Pancreas (tissue), 10 donors: ENCODE results near the gene KDM2A. TPM values are rescaled to one million over a fixed set of nuclear protein-coding genes. Genes with fewer than 3 reads are reported as not detected.

Experiments used
- ATAC-seq, 4 donors: fragments of 200-7000 bp; cut with Tn5 transposase; one replicate each; pipeline versions ENCODE4 v1.8.0 to v1.9.1; 2020; ENCODE audit warnings: mild to moderate bottlenecking in 4 of 4, moderate library complexity in 4 of 4
- DNase-seq, 6 donors: peaks; one replicate each; pipeline ENCODE4 v3.0.0-alpha.2; 2020
- FAIRE-seq: peaks from 2 replicates; lab custom pipeline; 2012; peaks lifted over from hg19 to GRCh38; lab: Jason Lieb, UNC
- H3K27ac ChIP-seq, 4 donors: fragments of 200-600 bp; sonication (generic); 1 replicate in 3 of 4; 2 replicates in 1 of 4; pipeline versions ENCODE4 v1.5.0 to v1.8.0; 2020
- H3K27me3 ChIP-seq, 4 donors: fragments of 200-600 bp; one replicate each; pipeline ENCODE4 v1.8.0; 2021
- H3K36me3 ChIP-seq, 3 donors: fragments of 200-600 bp; sonication (generic) in 1 of 3; one replicate each; pipeline versions ENCODE4 v1.5.0 to v1.8.0; 2020 to 2021
- H3K4me1 ChIP-seq, 3 donors: fragments of 200-600 bp; one replicate each; pipeline ENCODE4 v1.8.0; 2021
- H3K4me3 ChIP-seq, 4 donors: fragments of 200-600 bp; sonication (generic) in 2 of 4; one replicate each; pipeline versions ENCODE4 v1.5.0 to v1.8.0; 2020 to 2021
- H3K9me3 ChIP-seq, 4 donors: fragments of 200-600 bp; one replicate each; pipeline ENCODE4 v1.8.0; 2021
- WGBS, 2 donors: extraction: QIAGEN DNeasy Blood & Tissue Kit; methylation state at CpG; one replicate each; pipeline ENCODE4 v1.1.7; 2013; 5-methylcytosine and 5-hydroxymethylcytosine counted together
- intact Hi-C, 3 donors: fragments of 100-400 bp; cut with DNase I; formaldehyde crosslinking; loops; one replicate each; pipeline versions ENCODE4 v1.11.1 to v1.14.2; 2022
- polyA plus RNA-seq, 2 donors: library from polyadenylated mRNA; stranded (reverse); fragments of 200-250 nt; gene quantifications; one replicate each; pipeline ENCODE4 v1.2.3, GENCODE V29; 2013
- total RNA-seq, 6 donors: library from RNA; stranded (reverse); fragmentation: NEBNext Ultra II Directional in 4 of 6; extraction: Animal tissue kit (Norgen Biotek cat#: 25700) in 4 of 6; gene quantifications; one replicate each; pipeline versions ENCODE4 v1.2.1 to v1.2.4, GENCODE V29; 2021 to 2023
- TF ChIP-seq, protein P1 (sequence below), 4 donors: fragments of 200-600 bp; sonication (generic) in 3 of 4; IDR thresholded peaks; one replicate each; pipeline versions ENCODE4 v1.5.0 to v1.8.0; 2021; ENCODE audit warnings: antibody characterized with exemption in 4 of 4
- donor health status: healthy with polysubstance abuse.
- donor health status: DM: no; HTN: no; CAD: no; lungs with moderate emphysema.
- donor health status: DM: no; HTN: no; CAD: no.
- donor health status: control.
- donor health status: control.
- donor health status: Bipolar disorder and iron deficiency.
- donor health status: DM: yes; HTN: yes; CAD: no.
- donor health status: DM: no; HTN: no; CAD: no.
- donor health status: DM: no; HTN: no; CAD: no.
- donor health status: DM: yes; HTN: yes; CAD: no.

KDM2A gene
- total and polyA plus RNA-seq, 8 donors, result 17.2 to 39.1 (median 22.5) TPM

DNA sequence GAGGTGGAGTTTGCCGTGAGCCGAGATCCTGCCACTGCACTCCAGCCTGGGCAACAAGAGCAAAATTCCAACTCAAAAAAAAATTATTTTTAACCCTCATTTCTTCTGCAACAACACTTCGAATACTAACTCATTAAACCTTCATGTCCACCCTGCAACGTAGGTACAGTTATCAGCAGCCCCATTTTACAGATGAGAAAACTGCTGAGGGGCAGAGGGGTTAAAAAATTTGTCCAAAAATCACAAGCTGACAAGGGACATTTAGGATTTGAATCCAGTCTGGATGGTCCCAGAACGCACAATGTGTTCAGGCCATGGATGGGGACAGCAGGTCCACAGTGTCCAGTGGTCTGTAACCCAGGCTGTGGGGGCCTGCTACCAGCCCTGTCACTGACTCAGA is 33.4 kb upstream of the KDM2A start:
- DNase-seq (no peak), ATAC-seq (no peak), FAIRE-seq (no peak)
- 89 to 96% methylated on average over 5 of the region's 5 CpGs for WGBS, 2 donors
- Histone ChIP-seq H3K4me1 (peaks cover 0 to 3% (median 0%) of the 10 kb centered on the region in 3 donors), H3K4me3 (no peak overlapping the region), H3K36me3 (no peaks in the 10 kb centered on the region), H3K9me3 (no peaks in the 10 kb centered on the region), H3K27ac (no peak overlapping the region), H3K27me3 (no peaks in the 10 kb centered on the region)
- intact Hi-C loops, result loop anchor here in 1 of 3 donors (10.0 kb wide), 1 partner anchor 229 kb away; no protein-coding TSS in a partner anchor
- TF ChIP-seq, protein P1, sequence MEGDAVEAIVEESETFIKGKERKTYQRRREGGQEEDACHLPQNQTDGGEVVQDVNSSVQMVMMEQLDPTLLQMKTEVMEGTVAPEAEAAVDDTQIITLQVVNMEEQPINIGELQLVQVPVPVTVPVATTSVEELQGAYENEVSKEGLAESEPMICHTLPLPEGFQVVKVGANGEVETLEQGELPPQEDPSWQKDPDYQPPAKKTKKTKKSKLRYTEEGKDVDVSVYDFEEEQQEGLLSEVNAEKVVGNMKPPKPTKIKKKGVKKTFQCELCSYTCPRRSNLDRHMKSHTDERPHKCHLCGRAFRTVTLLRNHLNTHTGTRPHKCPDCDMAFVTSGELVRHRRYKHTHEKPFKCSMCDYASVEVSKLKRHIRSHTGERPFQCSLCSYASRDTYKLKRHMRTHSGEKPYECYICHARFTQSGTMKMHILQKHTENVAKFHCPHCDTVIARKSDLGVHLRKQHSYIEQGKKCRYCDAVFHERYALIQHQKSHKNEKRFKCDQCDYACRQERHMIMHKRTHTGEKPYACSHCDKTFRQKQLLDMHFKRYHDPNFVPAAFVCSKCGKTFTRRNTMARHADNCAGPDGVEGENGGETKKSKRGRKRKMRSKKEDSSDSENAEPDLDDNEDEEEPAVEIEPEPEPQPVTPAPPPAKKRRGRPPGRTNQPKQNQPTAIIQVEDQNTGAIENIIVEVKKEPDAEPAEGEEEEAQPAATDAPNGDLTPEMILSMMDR (IDR thresholded peaks at IDR 0.05), result no peak

DNA sequence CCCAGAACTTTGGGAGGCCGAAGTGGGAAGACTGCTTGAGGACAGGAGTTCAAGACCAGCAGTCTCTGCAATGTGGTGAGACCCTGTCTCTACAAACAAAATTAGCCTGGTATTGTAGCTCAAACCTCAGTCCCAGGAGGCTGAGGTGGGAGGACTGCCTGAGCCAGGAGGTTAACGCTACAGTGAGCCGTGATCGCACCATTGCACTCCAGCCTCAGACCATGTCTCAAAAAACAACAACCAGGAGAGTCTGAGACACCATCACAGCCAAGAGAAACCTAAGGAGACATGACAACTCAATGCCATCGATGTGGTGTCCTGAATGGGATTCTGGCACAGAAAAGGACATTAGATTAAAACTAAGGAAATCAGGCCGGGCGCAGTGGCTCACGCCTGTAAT is 28.3 kb upstream of the KDM2A start:
- intact Hi-C loops, result no loop called here
- no peak overlapping the region for H3K4me3 ChIP-seq

DNA sequence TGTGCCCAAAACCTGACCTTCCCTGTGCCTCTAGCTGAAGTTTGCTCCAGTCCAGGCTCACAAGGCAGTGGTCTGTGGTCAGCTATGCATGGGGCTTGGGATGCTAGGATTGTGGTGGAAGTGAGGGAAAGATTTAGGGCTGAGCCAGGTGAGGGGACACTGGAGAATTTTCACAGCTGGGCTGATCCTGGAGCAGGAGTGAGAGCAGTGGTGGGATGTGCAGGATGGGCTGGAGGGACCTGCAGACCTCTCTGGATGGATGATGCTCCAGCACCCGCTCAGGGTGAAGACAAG is 23.9 kb upstream of the KDM2A start:
- no peak for FAIRE-seq
- ATAC-seq, result peak in 1 of 4 donors; percentile 12
- DNase-seq, result no peak
- Histone ChIP-seq H3K36me3 (no peaks in the 10 kb centered on the region), H3K4me3 (no peak overlapping the region), H3K27ac (no peak overlapping the region), H3K9me3 (no peaks in the 10 kb centered on the region), H3K4me1 (no peaks in the 10 kb centered on the region), H3K27me3 (no peaks in the 10 kb centered on the region)
- TF ChIP-seq, protein P1 (IDR thresholded peaks at IDR 0.05), result no peak
- intact Hi-C loops, result no loop called here
- WGBS, 2 donors, result 96 to 100% methylated on average over 1 of the region's 1 CpG

More for the DNA sequence above, 28.3 kb upstream of the KDM2A start:
- H3K36me3 ChIP-seq, result no peaks in the 10 kb centered on the region
- H3K4me1 ChIP-seq, result no peaks in the 10 kb centered on the region
- TF ChIP-seq, protein P1 (IDR thresholded peaks at IDR 0.05), result no peak
- H3K9me3 ChIP-seq, result no peaks in the 10 kb centered on the region
- H3K27ac ChIP-seq, result no peak overlapping the region
- WGBS, 2 donors, result 91 to 94% methylated on average over 8 of the region's 8 CpGs
- DNase-seq (no peak), FAIRE-seq (no peak), ATAC-seq (no peak)
- no peaks in the 10 kb centered on the region for H3K27me3 ChIP-seq

DNA sequence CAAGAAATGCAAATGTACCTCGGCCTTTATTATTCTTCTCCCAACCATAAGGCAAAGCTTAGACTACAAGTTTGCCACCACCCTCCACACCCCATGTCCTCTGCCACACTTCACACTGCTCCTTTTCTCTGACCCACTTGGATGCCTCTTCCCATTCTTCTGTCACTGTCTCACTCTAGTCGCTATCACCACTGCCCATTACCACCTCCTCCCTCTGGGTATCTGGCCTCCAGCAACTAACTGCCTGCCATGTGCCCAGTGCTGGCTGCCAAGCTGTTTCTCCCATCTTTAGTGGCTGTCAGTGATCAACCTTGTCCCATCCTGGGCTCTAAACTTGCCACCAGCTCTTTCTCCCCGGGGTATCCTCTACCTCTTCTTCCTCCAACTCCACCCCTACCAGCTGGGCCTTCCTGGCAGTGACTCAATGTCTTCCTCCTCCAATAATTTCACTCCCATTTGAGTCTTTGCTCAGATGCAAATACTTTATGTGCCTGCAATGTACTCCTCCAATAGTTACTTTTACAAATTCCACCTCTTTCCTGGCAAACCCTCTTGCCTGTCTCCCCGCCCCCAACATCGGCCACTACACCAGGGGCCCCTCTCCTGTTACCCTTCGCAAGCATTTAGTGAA is 20.1 kb upstream of the KDM2A start:
- DNase-seq (peak in 1 of 6 donors; percentile 1), ATAC-seq (no peak), FAIRE-seq (no peak)
- Histone ChIP-seq H3K9me3 (no peaks in the 10 kb centered on the region), H3K36me3 (no peaks in the 10 kb centered on the region), H3K4me1 (no peaks in the 10 kb centered on the region), H3K4me3 (no peak overlapping the region), H3K27ac (no peak overlapping the region), H3K27me3 (no peaks in the 10 kb centered on the region)
- WGBS, 2 donors, result 75 to 81% methylated on average over 6 of the region's 6 CpGs
- intact Hi-C loops, result no loop called here
- TF ChIP-seq, protein P1 (IDR thresholded peaks at IDR 0.05), result no peak

DNA sequence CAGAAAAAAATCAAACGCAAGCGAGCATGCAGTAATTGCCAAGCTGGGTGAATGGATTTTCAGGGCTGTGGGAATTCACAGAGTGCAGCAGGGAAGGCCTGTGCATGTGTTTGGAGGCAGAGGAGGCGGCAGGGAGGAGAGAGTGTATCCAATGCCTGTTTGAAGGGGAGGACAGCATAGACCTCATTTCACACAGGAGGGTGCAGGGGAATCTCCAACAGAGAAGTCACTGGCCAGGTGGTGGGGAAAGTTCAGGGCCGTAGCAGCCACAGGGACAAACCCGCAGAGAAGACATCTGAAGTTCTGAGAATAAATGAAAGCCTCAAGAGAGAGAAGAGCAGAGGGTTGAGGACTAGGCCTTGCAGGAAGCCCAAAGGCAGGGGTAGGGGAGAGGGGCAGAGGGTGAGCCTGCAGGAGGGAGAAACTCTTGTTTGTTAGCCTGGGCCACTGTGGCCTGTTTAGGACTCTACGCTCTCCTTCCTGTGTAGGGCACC is 19.2 kb upstream of the KDM2A start:
- FAIRE-seq (no peak), DNase-seq (peak in 1 of 6 donors; percentile 9), ATAC-seq (no peak)
- H3K4me1 ChIP-seq, result no peaks in the 10 kb centered on the region
- H3K27me3 ChIP-seq, result no peaks in the 10 kb centered on the region
- 91 to 96% methylated on average over 6 of the region's 6 CpGs for WGBS, 2 donors
- no peaks in the 10 kb centered on the region for H3K36me3 ChIP-seq
- H3K9me3 ChIP-seq, result no peaks in the 10 kb centered on the region
- H3K4me3 ChIP-seq, result no peak overlapping the region
- intact Hi-C loops, result no loop called here
- no peak overlapping the region for H3K27ac ChIP-seq
- TF ChIP-seq, protein P1 (IDR thresholded peaks at IDR 0.05), result no peak
